Activated CD4-positive, alpha-beta memory T cell treated with anti-CD3 and anti-CD28 coated beads for 36 hours (primary cell): Measurements from ENCODE around the gene IFT80. TPM values are rescaled to one million over a fixed set of nuclear protein-coding genes. Genes with fewer than 3 reads are reported as not detected.

Experiments
- CTCF ChIA-PET: fragments of 350-600 bp; sonication (Branson Sonifier 250); formaldehyde crosslinking; loops from one replicate; lab custom pipeline; 2021; ENCODE audit warnings: antibody characterized with exemption, inconsistent platforms; lab: Charles Lee
- POLR2A ChIA-PET: fragments of 350-600 bp; sonication (Branson Sonifier 250); formaldehyde crosslinking; loops from one replicate; lab custom pipeline; 2021; ENCODE audit warnings: antibody characterized with exemption; lab: Charles Lee
- DNase-seq: peaks from one replicate; pipeline ENCODE4 v3.0.0-alpha.2; 2020
- H3K27ac Mint-ChIP-seq: one replicate; pipeline ENCODE4 v1.8.0; 2021; ENCODE audit warnings: mixed read lengths
- H3K27me3 Mint-ChIP-seq: one replicate; pipeline ENCODE4 v1.8.0; 2021; ENCODE audit warnings: mixed read lengths
- H3K36me3 Mint-ChIP-seq: one replicate; pipeline ENCODE4 v1.8.0; 2021; ENCODE audit warnings: mixed read lengths
- H3K4me1 Mint-ChIP-seq: one replicate; pipeline ENCODE4 v1.8.0; 2021; ENCODE audit warnings: low read depth, mixed read lengths
- H3K4me3 Mint-ChIP-seq: one replicate; pipeline ENCODE4 v1.8.0; 2021; ENCODE audit warnings: mild to moderate bottlenecking, mixed read lengths
- H3K9me3 Mint-ChIP-seq: one replicate; pipeline ENCODE4 v1.8.0; 2021; ENCODE audit warnings: mixed read lengths
- intact Hi-C: fragments of 100-400 bp; cut with micrococcal nuclease; formaldehyde crosslinking; loops from one replicate; pipeline ENCODE4 v1.15.1; 2023
- total RNA-seq, 2 experiments: library from RNA; stranded (reverse); gene quantifications; one replicate each; pipeline ENCODE4 v1.2.3, GENCODE V29; 2021

IFT80 gene
- total RNA-seq: 10 to 100 TPM; 13.4 to 13.9 TPM

DNA sequence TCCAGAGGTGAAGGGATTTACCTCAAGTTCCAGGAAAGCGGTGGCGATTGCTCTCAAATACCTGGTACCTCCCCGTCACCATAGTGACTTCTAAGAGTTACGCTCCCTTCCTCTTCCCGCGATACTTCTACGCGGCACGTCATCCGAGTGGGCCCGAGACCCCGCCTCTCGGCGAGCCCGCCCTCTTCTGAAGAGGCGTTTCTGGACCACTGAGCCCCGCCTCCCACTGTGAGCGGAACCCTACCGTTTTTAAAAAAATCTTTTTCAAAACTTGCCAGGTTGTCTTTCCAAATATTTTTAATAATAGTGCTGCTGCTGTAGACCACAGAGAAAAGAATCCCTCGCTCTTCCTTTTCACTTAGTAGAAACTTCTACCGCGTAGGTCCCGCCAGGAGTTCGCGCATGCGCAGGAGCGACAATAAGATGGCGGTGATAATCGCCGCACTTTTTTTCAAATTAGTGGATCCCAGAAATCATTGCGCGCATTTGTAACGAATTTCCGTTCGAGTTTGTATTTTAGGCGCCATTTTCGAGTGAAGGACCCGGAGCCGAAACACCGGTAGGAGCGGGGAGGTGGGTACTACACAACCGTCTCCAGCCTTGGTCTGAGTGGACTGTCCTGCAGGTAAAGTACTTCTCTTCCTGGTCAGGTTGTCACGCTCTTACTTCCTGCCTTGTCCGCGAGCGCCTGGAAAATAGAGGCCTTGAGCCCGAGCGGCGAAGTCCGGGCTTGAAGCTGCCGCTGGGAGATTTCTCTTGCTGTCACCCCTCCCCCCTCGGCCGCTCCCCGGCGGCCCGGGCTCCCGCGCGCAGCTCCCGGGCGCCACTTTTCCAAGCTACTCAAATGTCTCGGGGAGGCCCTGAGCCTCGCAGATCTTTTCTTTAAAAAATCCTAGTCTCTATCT lies at the start of gene IFT80, which contains the start of gene SMC4:
Gene IFT80, minus strand, starts transcription at position 101 of the 905 bp plus-strand sequence. CDS start 14,625 bp downstream, outside the sequence.
Gene SMC4, plus strand, starts transcription at position 526 of the 905 bp plus-strand sequence. CDS start 1,177 bp downstream, outside the sequence.
- CTCF ChIA-PET: interaction anchor here (0.9 to 1.4 kb wide), 4 partner anchors 13 to 1755 kb away, joined by 3 to 9 read pairs (median 3); partner anchors contain the start of genes GFM1 and TRIM59
- peak; percentile 98 for DNase-seq
- H3K4me1 Mint-ChIP-seq: peaks cover 44% of the 10 kb centered on the region
- intact Hi-C loops: loop anchor here (1.0 to 5.0 kb wide), 8 partner anchors 14 to 1597 kb away; partner anchors contain the start of genes C3orf80, IL12A, KPNA4 and MFSD1
- H3K27ac Mint-ChIP-seq: peak within 1 kb of the TSS; percentile 98
- peak within 1 kb of the TSS; percentile 98 for H3K4me3 Mint-ChIP-seq
- POLR2A ChIA-PET: interaction anchor here (0.7 to 2.3 kb wide), 6 partner anchors 10 to 822 kb away, joined by 3 to 31 read pairs (median 6); partner anchors contain the start of genes IL12A, NMD3 and TRIM59
- no peaks in the 10 kb centered on the region for H3K9me3 Mint-ChIP-seq
- peaks cover 45% of the 10 kb centered on the region for H3K36me3 Mint-ChIP-seq
- H3K27me3 Mint-ChIP-seq: peaks cover 4% of the 10 kb centered on the region

DNA sequence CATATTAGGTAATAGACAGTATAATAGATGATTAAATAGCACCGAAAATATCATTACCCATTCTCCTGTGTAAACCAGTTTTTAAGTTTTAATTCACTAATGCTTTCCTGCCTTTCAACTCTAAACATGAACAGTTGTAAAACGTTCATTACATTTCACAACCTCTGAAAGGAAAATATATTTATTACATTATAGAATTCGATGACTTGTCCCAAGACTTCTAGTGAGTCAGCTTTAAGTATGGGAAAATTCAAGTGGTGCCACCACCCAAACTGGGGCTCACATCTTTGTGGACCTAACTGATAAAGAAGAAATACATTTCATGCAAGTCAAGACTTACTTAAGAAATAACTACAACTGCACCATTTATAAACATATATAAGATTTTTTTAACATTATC lies 48.5 kb upstream of the IFT80 start:
- POLR2A ChIA-PET: interaction anchor here (0.6 to 2.5 kb wide), 3 partner anchors 11 to 117 kb away, joined by 3 to 19 read pairs (median 15); no protein-coding TSS in a partner anchor
- intact Hi-C loops: loop anchor here (5.0 kb wide), 1 partner anchor 40 kb away; no protein-coding TSS in a partner anchor
- H3K27ac Mint-ChIP-seq: no peak overlapping the region
- no peaks in the 10 kb centered on the region for H3K9me3 Mint-ChIP-seq
- CTCF ChIA-PET: no interaction called here
- peaks cover 29% of the 10 kb centered on the region for H3K36me3 Mint-ChIP-seq
- H3K4me1 Mint-ChIP-seq: peaks cover 33% of the 10 kb centered on the region
- no peaks in the 10 kb centered on the region for H3K27me3 Mint-ChIP-seq
- DNase-seq: no peak
- peak overlapping the region; percentile 35 for H3K4me3 Mint-ChIP-seq

DNA sequence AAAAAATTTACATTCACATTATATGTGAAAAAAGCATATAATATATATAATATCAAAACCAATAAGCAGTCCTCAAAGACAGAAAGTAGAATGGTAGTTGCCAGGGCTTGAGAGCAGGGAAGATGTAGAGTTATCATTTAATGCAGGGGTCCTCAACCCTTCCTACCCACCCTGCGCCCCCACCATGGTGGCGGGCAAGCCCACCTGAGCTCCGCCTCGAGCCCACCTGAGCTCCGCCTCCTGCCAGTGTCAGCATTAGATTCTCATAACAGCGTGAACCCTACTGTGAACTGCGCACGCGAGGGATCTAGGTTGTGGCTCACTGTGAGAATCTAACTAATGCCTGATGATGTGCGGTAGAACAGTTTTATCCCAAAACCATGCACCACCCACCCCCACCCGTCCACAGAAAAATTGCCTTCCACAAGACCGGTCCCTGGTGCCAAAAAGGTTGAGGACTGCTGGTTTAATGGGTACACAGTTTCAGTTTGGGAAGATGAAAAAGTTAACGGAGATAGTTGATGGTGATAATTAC lies 47.6 kb upstream of the IFT80 start:
- intact Hi-C loops: loop anchor here (5.0 kb wide), 1 partner anchor 41 kb away; no protein-coding TSS in a partner anchor
- Mint-ChIP-seq H3K4me3 (peak overlapping the region; percentile 45), H3K4me1 (peaks cover 38% of the 10 kb centered on the region), H3K27ac (no peak overlapping the region), H3K36me3 (peaks cover 36% of the 10 kb centered on the region), H3K27me3 (no peaks in the 10 kb centered on the region), H3K9me3 (no peaks in the 10 kb centered on the region)
- CTCF ChIA-PET: no interaction called here
- POLR2A ChIA-PET: interaction anchor here (0.6 kb wide), 1 partner anchor 45 kb away, joined by 3 read pairs; no protein-coding TSS in a partner anchor
- DNase-seq: no peak

DNA sequence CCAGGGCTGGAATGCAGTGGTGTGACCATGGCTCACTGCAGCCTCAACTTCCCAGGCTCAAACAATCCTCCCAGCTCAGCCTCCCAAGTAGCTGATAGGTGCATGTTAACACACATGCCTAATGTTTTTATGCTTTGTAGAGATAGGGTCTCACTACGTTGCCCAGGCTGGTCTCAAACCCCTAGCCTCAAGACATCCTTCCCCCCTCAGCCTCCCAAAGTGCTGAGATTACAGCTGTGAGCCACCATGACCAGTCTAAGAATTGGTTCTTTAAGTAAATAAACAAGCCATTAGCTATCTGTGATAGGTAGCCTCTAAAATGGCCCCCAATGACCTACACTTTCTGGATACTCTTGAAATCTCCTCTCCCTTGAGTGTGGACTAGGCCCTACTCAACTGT lies 46.8 kb upstream of the IFT80 start:
- ChIA-PET POLR2A (interaction anchor here (0.7 kb wide), 1 partner anchor 13 kb away, joined by 5 read pairs; no protein-coding TSS in a partner anchor), CTCF (interaction anchor here (1.1 kb wide), 1 partner anchor 33 kb away, joined by 5 read pairs; no protein-coding TSS in a partner anchor)
- Mint-ChIP-seq H3K27ac (no peak overlapping the region), H3K27me3 (no peaks in the 10 kb centered on the region), H3K36me3 (peaks cover 38% of the 10 kb centered on the region), H3K9me3 (no peaks in the 10 kb centered on the region), H3K4me1 (peaks cover 38% of the 10 kb centered on the region), H3K4me3 (no peak overlapping the region)
- intact Hi-C loops: loop anchor here (5.0 kb wide), 1 partner anchor 41 kb away; no protein-coding TSS in a partner anchor
- DNase-seq: no peak

DNA sequence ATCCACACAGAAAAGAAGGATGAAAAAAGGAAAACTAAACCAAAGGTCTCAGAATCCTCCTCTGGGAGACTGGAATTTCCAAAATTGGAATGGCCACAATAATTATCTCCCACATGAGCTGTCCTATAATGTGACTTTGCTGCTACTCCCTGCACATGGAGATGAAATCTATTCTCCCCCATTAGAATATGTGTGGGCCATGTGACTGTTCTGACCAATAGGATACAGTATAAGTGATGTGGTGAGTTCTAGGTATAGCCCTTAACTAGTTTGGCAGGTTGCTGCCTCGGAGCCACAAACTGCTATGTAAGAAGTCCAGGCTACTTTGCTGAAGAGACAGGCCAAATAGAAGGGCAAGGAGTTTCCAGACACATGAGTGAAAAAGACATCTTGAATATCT lies 45.4 kb upstream of the IFT80 start:
- no peak for DNase-seq
- peaks cover 45% of the 10 kb centered on the region for H3K36me3 Mint-ChIP-seq
- no peaks in the 10 kb centered on the region for H3K9me3 Mint-ChIP-seq
- H3K4me1 Mint-ChIP-seq: peaks cover 40% of the 10 kb centered on the region
- H3K4me3 Mint-ChIP-seq: no peak overlapping the region
- intact Hi-C loops: no loop called here
- H3K27me3 Mint-ChIP-seq: no peaks in the 10 kb centered on the region
- POLR2A ChIA-PET: interaction anchor here (1.3 kb wide), 1 partner anchor 29 kb away, joined by 3 read pairs; no protein-coding TSS in a partner anchor
- no peak overlapping the region for H3K27ac Mint-ChIP-seq
- CTCF ChIA-PET: no interaction called here

DNA sequence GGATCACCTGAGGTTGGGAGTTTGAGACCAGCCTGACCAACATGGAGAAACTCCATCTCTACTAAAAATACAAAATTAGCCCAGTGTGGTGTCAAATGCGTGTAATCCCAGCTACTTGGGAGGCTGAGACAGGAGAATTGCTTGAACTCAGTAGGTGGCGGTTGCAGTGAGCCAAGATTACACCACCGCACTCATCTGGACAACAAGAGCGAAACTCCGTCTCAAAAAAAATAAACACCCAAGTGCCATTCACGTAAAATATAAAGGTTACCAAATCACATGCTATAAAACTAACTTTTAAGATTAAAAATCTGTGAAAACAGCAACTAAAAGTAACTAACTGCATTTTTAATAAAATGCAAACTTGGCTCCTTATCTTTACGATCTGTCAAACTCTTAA lies 41.7 kb upstream of the IFT80 start:
- no peak for DNase-seq
- ChIA-PET CTCF (interaction anchor here (1.7 kb wide), 1 partner anchor 27 kb away, joined by 7 read pairs; no protein-coding TSS in a partner anchor), POLR2A (interaction anchor here (1.7 kb wide), 1 partner anchor 9 kb away, joined by 7 read pairs; the partner anchor contains the start of gene TRIM59)
- no peak overlapping the region for H3K4me3 Mint-ChIP-seq
- peaks cover 46% of the 10 kb centered on the region for H3K4me1 Mint-ChIP-seq
- peaks cover 58% of the 10 kb centered on the region for H3K36me3 Mint-ChIP-seq
- H3K27me3 Mint-ChIP-seq: no peaks in the 10 kb centered on the region
- no peaks in the 10 kb centered on the region for H3K9me3 Mint-ChIP-seq
- no peak overlapping the region for H3K27ac Mint-ChIP-seq
- intact Hi-C loops: no loop called here

DNA sequence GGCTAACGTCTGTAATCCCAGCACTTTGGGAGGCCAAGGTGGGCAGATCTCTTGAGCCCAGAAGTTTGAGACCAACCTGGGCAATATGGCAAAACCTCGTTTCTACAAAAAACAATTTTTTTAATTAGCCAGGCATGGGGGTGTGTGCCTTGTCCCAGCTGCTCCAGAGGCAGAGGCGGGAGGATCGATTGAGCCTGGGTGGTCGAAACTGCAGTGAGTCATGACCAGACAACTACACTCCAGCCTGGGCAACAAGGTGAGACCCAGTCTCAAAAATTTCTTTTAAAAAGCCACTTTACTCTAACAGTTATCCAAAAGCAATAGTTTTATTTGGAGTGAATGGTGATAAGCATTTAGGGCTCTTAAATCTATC lies 38.0 kb upstream of the IFT80 start:
- no peaks in the 10 kb centered on the region for H3K27me3 Mint-ChIP-seq
- no peaks in the 10 kb centered on the region for H3K9me3 Mint-ChIP-seq
- peaks cover 45% of the 10 kb centered on the region for H3K4me1 Mint-ChIP-seq
- peaks cover 58% of the 10 kb centered on the region for H3K36me3 Mint-ChIP-seq
- no peak overlapping the region for H3K27ac Mint-ChIP-seq
- no peak overlapping the region for H3K4me3 Mint-ChIP-seq
- DNase-seq: no peak
- intact Hi-C loops: no loop called here
- ChIA-PET CTCF (interaction anchor here (0.6 to 2.2 kb wide), 2 partner anchors 12 to 52 kb away, joined by 3 to 5 read pairs; partner anchors contain the start of gene TRIM59), POLR2A (interaction anchor here (4.4 kb wide), 1 partner anchor 12 kb away, joined by 19 read pairs; the partner anchor contains the start of gene TRIM59)

DNA sequence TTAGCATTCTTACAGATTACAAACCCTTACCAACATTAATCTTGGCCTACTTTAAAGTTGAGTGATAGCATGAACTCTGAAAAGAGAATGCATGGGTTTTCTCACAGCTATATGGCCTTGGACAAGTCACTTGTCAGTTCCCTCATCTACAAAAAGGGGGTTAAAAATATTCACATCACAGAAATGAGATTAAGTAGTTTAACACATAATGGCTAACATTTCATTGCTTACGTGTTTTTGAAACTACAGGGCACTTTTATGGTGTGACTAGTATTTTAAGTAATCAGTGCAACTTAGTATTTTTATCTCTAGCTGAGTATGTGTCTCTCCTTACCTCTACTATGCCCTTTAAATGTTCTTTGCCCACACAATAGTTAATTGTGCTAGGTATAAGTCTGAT lies 36.7 kb upstream of the IFT80 start:
- intact Hi-C loops: no loop called here
- no peak for DNase-seq
- H3K36me3 Mint-ChIP-seq: peaks cover 62% of the 10 kb centered on the region
- peaks cover 40% of the 10 kb centered on the region for H3K4me1 Mint-ChIP-seq
- H3K27me3 Mint-ChIP-seq: no peaks in the 10 kb centered on the region
- POLR2A ChIA-PET: interaction anchor here (0.9 to 4.4 kb wide), 2 partner anchors 13 to 23 kb away, joined by 3 to 19 read pairs; partner anchors contain the start of gene TRIM59
- CTCF ChIA-PET: interaction anchor here (1.4 kb wide), 1 partner anchor 22 kb away, joined by 8 read pairs; no protein-coding TSS in a partner anchor
- no peak overlapping the region for H3K27ac Mint-ChIP-seq
- H3K9me3 Mint-ChIP-seq: no peaks in the 10 kb centered on the region
- H3K4me3 Mint-ChIP-seq: no peak overlapping the region

DNA sequence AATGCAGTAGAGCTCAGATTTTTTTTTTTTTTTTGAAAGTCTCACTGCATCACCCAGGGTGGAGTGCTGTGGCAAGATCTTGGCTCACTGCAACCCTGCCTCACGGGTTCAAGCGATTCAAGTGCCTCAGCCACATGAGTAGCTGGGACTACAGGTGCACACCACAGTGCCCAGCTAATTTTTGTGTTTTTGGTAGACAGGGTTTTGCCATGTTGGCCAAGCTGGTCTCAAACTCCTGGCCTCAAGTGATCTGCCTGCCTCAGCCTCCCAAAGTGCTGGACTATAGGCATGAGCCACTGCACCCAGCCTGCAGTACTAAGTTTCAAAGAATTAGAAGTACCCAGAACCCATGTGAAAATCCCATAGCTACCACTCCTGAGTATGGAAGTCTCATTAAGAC lies 36.1 kb upstream of the IFT80 start:
- Mint-ChIP-seq H3K27ac (no peak overlapping the region), H3K4me3 (no peak overlapping the region), H3K4me1 (peaks cover 37% of the 10 kb centered on the region), H3K36me3 (peaks cover 61% of the 10 kb centered on the region), H3K9me3 (no peaks in the 10 kb centered on the region), H3K27me3 (no peaks in the 10 kb centered on the region)
- DNase-seq: no peak
- ChIA-PET POLR2A (interaction anchor here (0.5 to 4.4 kb wide), 3 partner anchors 14 to 51 kb away, joined by 3 to 19 read pairs (median 3); partner anchors contain the start of gene TRIM59), CTCF (interaction anchor here (0.9 kb wide), 1 partner anchor 22 kb away, joined by 3 read pairs; no protein-coding TSS in a partner anchor)
- intact Hi-C loops: no loop called here

DNA sequence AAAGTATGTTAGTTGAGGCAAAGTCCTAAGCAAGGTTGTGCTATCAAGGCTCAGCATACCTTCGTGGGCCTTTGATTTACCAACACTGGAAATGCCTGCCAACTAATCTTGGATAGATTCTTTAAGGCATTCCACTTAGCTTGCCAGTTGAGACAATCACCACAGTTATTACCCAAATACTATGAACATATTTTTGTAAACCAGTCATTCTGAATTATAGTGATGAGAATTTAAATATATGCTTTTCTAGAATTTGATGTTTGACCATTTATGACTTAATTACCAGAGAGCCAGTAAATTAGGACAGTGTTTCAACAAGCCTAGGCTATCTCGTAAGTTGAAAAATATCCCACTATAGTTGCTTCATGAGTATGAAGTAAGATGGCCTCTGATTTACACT lies 35.0 kb upstream of the IFT80 start:
- Mint-ChIP-seq H3K27me3 (no peaks in the 10 kb centered on the region), H3K9me3 (no peaks in the 10 kb centered on the region), H3K36me3 (peaks cover 56% of the 10 kb centered on the region), H3K27ac (no peak overlapping the region), H3K4me1 (peaks cover 32% of the 10 kb centered on the region), H3K4me3 (no peak overlapping the region)
- ChIA-PET POLR2A (no interaction called here), CTCF (no interaction called here)
- intact Hi-C loops: no loop called here
- no peak for DNase-seq

DNA sequence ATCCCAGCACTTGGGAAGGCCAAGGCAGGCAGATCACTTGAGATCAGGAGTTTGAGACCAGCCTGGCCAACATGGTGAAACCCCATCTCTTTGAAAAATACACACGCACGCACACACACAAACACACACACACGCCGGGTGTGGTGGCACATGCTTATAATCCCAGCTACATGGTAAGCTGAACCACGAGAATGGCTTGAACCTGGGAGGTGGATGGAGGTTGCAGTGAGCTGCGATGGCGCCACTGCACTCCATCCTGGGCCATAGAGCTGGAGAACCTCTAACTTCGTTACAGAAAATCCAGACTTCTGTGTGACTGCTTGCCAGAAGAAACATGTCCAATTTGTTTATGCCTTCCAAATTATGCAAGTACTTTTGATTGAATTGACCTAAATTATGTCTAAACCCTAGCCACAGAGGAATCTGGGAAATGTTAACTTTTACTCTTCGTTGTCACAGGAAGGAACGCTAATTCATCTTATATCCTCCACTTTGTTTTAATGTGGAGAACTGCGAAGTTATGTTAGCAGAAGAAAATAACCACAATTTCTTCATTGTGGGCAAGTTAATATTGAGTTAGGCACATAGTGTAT lies 28.9 kb upstream of the IFT80 start:
- Mint-ChIP-seq H3K4me1 (no peaks in the 10 kb centered on the region), H3K9me3 (no peaks in the 10 kb centered on the region), H3K4me3 (no peak overlapping the region), H3K27ac (no peak overlapping the region), H3K36me3 (peaks cover 62% of the 10 kb centered on the region), H3K27me3 (no peaks in the 10 kb centered on the region)
- ChIA-PET CTCF (no interaction called here), POLR2A (no interaction called here)
- DNase-seq: no peak
- intact Hi-C loops: no loop called here
